IPS-11a (cell line): ENCODE measurements around the gene GALE.
"Not testable (repeated sequence)": the region's sequence is repeated elsewhere in the genome, so short reads cannot be mapped to it uniquely, and the experiment has no call there.

Experiments used
- H3K4me3 ChIP-seq: one replicate; pipeline ENCODE4 v1.5.1; 2013; ENCODE audit warnings: low read depth, low read length, control low read depth

GALE gene

DNA sequence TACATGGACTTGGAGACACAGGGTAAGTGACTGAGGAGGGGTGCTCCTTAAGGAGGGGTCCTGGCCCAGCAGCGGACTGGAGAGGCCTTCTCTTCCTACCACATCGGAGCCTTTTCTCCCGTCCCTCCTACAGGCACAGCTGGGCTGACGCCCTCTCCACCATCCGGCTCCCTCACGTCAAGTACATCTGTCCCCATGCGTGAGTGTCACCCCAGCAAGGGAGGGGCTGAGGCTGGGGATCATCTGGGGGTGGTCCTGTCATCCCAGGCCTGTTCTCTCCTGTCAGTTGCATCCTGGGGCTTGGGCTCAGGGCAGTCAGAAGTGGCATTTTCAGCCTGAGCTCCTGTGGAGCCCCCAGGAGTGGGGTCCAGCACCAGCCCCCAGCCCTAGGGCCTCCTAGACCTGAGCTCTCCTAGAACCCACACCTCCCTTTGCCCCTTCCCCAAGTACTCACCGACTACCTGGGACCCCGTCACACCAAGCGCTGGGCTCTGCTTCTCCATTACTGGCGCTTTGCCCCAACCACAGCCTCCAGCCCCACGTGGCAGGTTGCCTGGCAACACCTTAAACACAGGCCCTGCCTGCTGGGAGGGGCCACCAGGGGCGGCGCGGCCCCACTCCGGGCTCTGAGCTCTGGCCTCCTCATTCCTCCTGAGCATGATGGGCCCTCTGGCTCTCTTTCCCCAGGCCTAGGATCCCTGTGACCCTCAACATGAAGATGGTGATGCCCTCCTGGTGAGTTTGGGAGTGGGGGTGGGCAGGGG lies 7.4 kb downstream of the GALE start:
- H3K4me3 ChIP-seq = no peak overlapping the region

DNA sequence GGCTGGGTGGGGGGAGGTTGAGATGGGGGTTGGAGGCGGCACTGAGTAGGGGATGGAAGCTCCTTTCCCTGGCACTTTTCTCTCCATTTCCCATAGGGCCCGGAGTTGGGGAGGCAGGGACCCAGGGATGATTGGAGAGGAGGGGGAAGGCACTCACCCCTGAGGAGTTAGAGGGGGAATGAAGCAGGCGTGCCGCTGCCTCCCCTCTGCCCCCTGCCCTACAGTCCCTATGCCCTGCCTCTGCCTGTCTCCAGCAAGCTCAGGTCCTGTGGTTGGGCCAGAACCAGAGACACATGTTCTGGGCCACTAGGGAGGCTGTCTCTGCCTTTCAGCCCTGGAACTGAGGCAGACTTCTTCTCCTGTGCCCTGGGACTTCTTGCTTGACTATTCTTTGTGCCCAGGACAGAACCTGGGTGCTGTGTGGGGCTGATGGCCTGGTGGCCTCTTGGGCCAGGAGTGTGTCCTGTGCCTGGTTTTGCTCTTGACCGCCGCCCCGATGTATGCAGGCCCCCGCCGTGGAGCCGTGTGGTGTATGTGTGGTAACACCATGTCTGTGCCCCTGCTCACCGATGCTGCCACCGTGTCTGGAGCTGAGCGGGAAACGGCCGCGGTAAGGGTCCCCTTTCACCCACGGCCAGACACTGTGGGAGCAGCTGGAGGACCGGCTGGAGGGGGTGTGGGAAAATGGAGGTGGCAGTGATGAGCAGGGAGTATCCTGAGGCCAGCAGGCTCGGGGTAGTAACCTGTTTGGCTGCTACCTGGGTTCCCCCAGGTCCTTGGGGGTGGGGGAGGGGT lies 8.2 kb downstream of the GALE start:
- H3K4me3 ChIP-seq = peak overlapping the region; percentile 91

DNA sequence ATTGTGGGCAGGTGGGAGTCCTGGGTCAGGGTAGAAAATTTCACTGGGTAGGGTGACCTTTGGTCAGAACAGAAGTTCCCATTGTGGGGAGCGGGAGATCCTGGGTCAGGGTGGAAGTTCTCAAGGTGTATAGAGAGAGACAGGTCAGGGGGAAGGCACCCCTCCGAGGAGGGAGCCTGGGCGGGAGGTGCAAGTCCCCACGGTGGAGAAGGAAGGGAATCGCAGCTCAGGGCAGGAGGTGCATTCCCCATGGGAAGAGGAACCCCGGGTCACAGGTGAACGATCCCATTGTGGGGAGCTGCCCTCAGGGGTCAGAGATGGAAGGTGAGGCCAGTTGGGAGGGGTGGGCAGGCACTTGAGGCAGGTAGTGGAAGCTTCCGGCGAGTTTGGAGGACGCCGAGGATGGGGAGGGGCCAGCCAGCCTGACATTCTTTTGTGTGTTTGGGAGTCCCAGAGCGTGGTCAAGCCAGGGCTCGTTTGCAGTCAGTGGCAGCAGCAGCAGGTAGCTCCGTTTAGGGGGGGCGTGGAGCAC lies 9.0 kb downstream of the GALE start:
- H3K4me3 ChIP-seq = peak overlapping the region; percentile 91

DNA sequence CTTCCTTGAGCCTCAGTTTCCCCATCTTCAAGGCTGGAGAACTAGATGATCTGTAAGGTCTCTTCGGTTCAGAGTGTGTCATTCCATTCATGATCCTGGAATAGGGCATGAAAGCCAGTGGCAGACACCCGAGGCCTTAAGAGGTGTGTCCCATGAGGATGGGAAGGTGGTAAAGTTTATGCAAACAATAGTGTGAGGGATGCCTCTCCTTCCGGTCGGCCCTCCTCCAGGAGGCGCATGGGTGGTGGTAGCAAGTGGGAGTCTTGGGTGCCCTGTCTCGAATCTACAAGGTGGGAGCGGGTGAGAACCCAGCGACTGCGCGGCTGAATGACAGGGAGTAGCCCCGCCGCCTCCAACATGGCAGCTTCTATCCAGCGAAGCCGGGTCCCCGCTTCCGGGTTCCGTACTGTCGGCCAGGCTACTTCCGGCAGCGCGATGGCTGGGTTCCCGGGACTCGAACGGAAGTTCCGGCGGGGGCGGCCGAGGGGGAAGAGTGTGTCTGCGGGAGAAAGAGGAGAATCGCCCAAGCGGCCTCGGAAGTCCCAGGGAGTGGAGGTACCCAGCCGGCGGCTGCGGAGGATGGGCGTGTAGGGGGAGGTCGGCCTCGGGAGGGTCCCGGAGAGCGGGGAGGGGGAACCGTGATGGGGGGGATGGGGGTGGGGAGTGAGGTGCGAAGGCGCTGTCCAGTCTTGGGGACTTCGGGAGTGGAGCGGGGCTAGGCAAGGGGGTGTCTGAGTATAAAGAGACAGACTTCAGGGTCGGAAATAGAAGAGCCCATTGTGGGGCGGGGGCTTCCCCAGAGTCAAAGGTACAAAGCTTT lies 9.6 kb downstream of the GALE start, which contains the start of gene LYPLA2:
Gene LYPLA2 (plus strand): TSS at position 450 of the 820 bp plus-strand sequence. CDS start 1,538 bp downstream, outside the sequence.
- peak within 1 kb of the TSS; percentile 91 for H3K4me3 ChIP-seq

DNA sequence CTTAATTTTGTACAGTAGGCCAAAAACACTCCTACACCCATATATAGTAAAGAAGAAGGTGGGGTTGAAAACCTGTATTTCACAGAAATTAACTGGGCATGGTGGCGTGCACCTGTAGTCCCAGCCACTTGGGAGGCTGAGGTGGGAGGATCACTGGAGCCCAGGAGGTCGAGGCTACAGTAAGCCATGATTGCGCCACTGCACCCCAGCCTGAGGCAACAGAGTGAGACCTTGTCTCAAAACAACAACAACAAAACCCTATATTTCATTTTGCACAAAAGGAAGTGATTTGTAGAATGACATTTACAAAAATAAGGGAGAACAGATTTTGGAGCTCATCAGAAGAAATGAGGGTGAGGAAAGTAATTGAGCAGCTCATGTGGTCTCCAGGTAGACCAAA lies 11.9 kb downstream of the GALE start:
- no peak overlapping the region for H3K4me3 ChIP-seq

DNA sequence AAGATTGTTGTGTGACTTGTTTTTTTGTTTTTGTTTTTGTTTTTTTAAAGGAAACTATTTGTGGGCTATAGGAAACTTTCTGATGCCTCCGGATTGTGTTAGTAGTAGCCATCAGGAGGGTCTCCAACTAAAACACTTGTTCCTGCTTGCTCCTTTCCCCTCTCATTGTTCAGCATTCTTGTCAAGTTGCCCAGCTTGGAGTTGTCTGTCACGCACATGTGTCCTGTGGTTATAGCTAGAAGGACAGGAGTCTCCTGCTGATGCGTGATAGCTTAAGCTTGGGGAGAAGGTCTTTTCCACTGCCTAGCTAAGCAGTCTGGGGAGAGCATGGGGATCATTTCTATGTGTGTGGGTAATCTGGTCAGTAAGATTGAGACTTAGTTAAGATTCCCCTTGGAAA lies 12.9 kb downstream of the GALE start:
- no peak overlapping the region for H3K4me3 ChIP-seq

DNA sequence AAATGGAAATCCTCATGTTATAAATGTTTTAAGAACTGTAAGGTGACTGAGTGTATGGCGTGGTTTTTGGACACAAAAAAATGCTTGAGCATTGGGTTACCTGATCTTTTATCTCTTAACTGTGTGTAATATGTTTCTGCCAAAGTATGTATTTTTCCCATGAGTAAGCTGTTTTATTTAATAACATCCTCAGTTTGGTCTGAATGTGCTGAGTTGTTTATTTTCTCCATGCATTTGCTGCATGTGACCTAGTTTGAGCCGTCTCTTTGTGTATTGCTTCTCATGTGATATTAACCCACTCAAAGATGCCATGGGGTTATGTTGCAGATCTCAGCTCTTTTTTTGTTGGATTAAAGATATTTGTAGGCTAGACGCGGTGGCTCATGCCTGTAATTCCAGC lies 15.7 kb downstream of the GALE start:
- H3K4me3 ChIP-seq = no peak overlapping the region

DNA sequence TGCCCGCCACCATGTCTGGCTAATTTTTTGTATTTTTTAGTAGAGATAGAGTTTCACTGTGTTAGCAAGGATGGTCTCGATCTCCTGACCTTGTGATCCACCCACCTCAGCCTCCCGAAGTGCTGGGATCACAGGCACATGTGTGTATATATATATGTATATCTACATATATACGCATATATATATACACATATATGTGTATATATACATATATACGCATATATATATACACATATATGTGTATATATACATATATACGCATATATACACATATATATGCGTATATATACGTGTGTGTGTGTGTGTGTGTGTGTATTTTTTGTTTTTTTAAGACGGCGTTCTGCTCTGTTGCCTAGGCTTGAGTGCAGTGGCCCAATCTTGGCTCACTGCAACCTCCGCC lies 17.4 kb downstream of the GALE start:
- H3K4me3 ChIP-seq = not testable (repeated sequence)

DNA sequence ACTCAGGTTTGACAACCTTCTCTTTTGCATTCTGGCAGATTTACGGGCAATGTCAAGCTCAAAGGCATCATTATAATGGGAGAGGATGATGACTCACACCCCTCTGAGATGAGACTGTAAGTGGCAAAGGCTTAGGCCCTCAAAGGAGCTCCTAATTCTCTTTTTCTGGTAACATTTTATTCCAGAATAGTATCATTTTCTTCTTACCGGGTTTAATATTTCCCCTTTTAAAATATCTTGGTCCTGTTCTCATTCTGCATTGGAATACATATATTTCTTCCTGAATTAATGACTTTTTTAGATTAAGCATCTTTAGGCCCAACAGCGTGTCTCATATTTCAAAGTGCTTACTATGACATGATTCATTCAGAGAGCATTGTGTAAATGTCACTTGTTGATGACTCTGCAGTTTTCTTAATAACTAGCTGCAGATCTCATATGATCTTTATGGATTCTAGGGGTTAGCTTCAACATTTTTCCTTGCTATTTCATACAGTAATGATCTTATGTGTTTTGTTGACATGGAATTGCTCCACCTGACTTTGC lies 20.7 kb downstream of the GALE start:
- no peak overlapping the region for H3K4me3 ChIP-seq

DNA sequence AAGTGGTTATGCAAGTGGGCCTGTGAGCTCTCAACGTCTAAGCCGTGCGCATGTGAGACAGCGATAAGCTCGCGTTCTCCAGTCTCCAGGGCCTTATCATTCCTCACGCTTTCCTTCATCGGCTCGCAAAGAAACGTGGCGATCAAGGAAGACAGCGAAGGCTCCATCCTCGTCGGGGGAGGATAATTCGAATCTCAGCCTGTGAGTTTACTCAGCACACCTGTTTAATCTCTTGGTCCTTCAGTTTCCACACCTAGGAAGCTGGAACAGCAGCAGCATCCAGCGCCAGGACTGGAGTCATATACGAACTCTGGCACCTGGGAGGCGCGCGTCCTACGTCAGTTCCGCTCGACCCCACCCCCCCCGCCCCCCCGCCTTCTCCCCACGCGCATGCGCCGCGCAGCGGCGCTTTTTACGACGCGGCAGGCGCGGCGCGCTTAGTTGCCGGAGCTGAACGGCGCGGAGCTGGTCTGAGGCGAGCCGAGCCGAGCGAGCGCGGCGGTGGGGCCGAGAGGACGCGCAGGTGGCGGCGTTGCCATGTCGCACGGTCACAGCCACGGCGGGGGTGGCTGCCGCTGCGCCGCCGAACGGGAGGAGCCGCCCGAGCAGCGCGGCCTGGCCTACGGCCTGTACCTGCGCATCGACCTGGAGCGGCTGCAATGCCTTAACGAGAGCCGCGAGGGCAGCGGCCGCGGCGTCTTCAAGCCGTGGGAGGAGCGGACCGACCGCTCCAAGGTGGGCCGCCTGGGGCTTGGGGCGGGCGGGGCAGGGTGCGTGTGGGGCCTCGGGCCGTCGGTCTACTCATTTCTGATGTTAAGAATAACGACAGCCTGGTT lies 22.4 kb downstream of the GALE start, which contains the start of gene PITHD1:
Gene PITHD1 (plus strand): TSS at position 440 of the 836 bp plus-strand sequence. CDS start 98 bp downstream, at position 538.
- peak within 1 kb of the TSS; percentile 94 for H3K4me3 ChIP-seq

DNA sequence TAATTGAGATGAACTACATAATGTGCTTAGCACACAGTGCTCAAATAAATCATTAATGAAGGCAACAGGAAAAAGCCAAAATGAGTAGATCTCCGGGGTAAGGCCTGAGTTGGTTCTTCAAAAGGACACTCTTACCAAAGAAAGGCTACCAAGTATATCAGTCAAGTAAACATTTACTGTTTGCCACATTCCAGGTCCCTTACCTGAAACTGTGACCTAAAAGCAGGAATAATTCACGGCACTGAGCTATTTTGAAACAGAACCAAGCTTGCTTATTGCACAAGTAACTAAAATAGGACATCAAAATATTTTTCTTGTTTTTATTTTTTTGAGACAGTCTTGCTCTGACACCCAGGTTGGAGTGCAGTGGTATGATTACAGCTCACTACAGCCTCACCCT lies 24.3 kb downstream of the GALE start:
- no peak overlapping the region for H3K4me3 ChIP-seq

DNA sequence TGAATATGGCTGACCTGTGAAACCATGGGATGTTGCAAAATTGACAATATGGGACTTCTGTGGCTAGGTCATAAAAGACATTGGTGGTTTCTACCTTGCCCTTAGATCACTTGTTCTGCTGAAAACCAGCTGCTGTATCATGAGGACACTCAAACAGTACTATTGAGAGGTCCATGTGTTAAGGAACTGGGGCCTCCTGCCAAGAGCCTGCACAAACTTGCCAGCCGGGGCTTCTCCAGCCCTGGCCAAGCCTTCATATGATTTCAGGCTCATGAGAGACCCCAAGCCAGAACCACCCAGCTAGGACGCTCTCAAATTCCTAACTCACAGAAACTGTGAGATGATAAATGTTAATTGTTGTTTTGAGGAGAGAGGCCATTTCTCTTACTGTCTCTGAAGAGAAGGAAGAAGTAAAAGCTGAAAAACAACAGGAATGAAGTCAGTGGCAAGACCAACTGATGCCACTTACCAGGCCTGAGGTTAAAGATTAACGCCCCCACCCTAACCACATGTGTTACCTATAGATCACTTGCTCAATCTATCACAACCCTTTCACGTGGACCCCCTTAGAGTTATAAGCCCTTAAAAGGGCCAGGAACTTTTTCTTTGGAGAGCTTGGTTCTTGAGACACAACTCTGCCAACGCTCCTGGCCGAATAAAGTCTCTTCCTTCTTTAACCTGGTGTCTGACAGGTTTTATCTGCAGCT lies 26.2 kb downstream of the GALE start:
- no peak overlapping the region for H3K4me3 ChIP-seq

DNA sequence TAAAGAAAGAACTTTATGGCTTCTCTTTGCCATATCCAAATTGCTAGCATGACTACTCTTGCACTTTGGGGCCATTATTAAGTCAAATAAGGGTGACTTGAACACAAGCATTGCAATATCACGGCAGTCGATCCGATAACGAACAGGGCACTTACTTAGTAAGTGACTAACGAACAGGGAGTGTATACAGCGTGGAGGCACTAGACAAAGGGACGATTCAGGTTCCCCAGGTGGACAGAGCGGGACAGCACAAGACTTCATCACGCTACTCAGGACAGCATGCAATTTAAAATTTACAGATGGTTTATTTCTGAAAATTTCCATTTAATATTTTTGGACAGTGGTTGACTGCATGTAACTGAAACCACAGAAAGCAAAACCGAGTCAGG lies 27.7 kb downstream of the GALE start:
- H3K4me3 ChIP-seq = no peak overlapping the region

DNA sequence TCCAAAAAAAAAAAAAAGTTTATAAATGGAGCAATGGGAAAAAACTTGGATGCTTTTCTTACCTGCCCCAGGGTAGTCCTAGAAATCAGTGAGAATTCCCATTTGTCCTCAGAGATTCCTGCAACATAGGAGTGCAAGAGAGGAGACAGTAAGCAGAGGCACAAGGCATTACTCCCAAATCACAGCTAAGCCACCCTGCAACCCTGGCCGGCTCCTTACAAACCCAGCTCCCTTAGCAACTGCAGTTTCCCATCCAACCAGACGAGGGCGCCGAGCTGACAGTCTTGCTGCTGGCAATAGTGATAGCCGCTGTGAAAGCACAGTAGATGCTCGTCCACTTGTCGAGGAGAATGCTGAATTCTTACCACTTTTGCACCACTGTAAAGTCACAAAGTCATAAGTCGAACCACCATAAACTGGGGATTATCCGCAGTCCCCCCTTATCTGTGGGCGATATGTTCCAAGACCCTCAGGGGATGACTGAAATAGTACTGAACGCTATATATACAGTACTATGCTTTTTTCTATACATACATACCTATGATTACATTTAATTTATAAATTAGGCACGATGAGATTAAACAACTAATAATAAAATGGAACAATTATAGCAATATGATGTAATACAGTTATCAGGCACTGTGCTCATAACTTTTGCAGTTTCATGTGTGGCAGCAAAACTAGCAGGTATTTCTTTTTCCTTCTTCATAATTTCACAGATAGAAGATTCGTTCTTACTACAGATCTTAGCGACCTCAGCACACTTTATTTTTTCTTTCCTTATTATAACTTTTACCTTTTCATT lies 28.3 kb downstream of the GALE start:
- H3K4me3 ChIP-seq = no peak overlapping the region

DNA sequence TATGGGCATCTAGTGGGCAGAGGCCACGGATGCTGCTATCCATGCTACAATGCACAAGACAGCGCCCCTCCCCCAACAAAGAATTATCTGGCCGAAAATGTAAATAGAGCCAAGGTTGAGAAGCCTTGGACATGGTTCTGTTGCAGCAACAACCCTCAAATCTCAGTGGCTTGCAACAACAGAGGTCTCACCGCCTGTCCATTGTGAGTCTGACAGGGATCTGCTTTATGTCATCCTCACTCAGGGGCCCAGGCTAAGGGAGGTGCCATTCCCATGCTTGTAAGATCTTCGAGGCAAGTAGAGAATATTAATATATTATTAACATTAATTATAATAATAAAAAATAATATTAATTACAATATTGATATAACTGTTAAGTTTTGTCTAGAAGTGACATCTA lies 31.8 kb downstream of the GALE start:
- no peak overlapping the region for H3K4me3 ChIP-seq

DNA sequence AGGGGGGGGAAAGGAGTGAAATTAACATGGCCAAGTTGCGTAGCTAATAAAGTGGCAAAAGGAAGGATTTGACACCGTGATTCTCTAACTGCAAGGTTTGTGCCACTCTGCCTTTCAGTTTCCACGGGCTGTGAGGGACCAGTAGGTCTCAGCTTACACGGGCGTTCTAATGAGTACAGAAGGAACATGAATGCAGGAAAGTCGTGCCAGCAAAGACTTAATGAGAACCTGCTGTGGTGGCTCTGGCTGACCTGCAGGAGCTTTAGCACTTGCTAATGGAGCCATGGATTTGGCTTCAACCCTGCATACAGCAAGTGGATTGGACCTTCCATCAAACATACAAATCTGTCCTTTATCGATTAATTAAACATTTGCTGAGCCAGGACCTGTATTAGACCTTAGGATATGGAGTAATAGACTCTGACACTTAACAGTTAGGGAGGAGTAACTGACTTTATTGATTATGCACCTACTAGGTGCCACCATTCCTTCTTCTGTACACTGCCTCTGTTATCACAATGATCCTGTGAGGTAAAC lies 37.4 kb downstream of the GALE start:
- no peak overlapping the region for H3K4me3 ChIP-seq

DNA sequence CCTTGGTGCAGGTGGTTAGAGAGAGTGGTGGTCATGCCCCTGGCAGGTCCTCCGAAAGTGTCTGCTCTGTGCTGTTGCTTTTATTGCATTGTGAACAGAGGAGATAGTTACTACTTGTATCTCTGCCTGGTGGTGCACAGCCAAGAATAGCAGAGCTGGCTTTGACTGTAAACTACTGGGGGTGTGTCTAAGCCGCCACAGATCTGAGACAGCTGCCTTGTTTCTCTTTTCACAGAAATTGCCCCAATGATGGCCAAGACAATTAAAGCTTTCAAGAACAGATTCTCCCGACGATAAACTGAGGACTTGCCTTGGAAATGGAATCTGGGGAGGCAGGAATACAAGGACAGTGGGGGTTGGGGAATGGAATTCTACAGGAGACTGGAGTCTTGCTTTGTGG lies 41.3 kb downstream of the GALE start:
- no peak overlapping the region for H3K4me3 ChIP-seq

DNA sequence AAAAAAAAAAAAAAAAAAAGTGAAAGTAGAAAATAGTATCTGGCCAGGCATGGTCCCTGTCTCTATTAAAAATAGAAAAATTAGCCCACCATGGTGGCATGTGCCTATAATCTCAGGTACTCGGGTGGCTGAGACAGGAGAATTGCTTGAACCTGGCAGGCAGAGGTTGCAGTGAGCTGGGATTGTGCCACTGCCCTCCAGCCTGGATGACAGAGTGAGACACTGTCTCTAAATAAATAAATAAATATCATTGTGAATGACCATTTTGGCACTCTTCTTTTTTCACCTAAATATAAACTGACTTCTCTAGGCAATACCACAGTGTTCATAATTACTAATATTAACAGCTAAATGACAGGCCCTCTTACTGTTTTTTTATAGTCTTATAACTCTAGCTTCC lies 42.7 kb downstream of the GALE start:
- H3K4me3 ChIP-seq = no peak overlapping the region
